WERI-Rb-1 (cell line): ENCODE measurements around the gene SMCO4.

Experiments
- DNase-seq: peaks from one replicate; pipeline ENCODE4 v3.0.0-alpha.2; 2020
- H3K27ac ChIP-seq: fragments of 250-450 bp; sonication (Bioruptor Pico); 2 replicates; pipeline ENCODE4 v1.5.1; 2020; ENCODE audit warnings: mild to moderate bottlenecking, moderate library complexity
- H3K27me3 ChIP-seq: fragments of 250-450 bp; sonication (Bioruptor Pico); 2 replicates; pipeline ENCODE4 v1.5.1; 2021; ENCODE audit warnings: mild to moderate bottlenecking, low read depth, moderate library complexity; ENCODE audit not compliant: insufficient read depth, severe bottlenecking
- H3K36me3 ChIP-seq: fragments of 250-450 bp; sonication (Bioruptor Pico); 2 replicates; pipeline ENCODE4 v1.5.1; 2020; ENCODE audit warnings: mild to moderate bottlenecking, moderate library complexity
- H3K4me3 ChIP-seq: 2 replicates; pipeline ENCODE4 v1.5.1; 2011; ENCODE audit warnings: low read depth, mild to moderate bottlenecking, control low read depth, low read length
- H3K9me3 ChIP-seq: fragments of 250-450 bp; sonication (Bioruptor Pico); 2 replicates; pipeline ENCODE4 v1.5.1; 2021; ENCODE audit warnings: mild to moderate bottlenecking, moderate library complexity; ENCODE audit not compliant: severe bottlenecking
- CTCF ChIP-seq: IDR thresholded peaks from 2 replicates; pipeline ENCODE4 v1.5.1; 2011; ENCODE audit warnings: low read depth, mild to moderate bottlenecking, control low read depth, inconsistent platforms, low read length

SMCO4 gene

GRCh38 chr11:93567401-93567895 lies 24.3 kb upstream of the SMCO4 start:
- H3K4me3 ChIP-seq = no peak overlapping the region
- TF ChIP-seq CTCF = no peak
- no peaks in the 10 kb centered on the region for H3K27me3 ChIP-seq
- H3K9me3 ChIP-seq = no peaks in the 10 kb centered on the region
- no peak for DNase-seq
- H3K36me3 ChIP-seq = no peaks in the 10 kb centered on the region
- no peak overlapping the region for H3K27ac ChIP-seq

- Histone ChIP-seq H3K36me3 (no peaks in the 10 kb centered on the region), H3K27me3 (no peaks in the 10 kb centered on the region), H3K4me3 (no peak overlapping the region), H3K27ac (no peak overlapping the region), H3K9me3 (no peaks in the 10 kb centered on the region)
- DNase-seq = no peak
- no peak for TF ChIP-seq CTCF
These were observed 21.7 kb upstream of the SMCO4 start for GRCh38 chr11:93564895-93565294.

- Histone ChIP-seq H3K9me3 (no peaks in the 10 kb centered on the region), H3K4me3 (no peak overlapping the region), H3K27ac (no peak overlapping the region), H3K27me3 (no peaks in the 10 kb centered on the region), H3K36me3 (no peaks in the 10 kb centered on the region)
- no peak for DNase-seq
- TF ChIP-seq CTCF = no peak
These were observed 20.7 kb upstream of the SMCO4 start for GRCh38 chr11:93563857-93564256.

GRCh38 chr11:93560199-93560932 lies 17.2 kb upstream of the SMCO4 start:
- H3K27me3 ChIP-seq = no peaks in the 10 kb centered on the region
- no peak overlapping the region for H3K27ac ChIP-seq
- TF ChIP-seq CTCF = no peak
- no peaks in the 10 kb centered on the region for H3K36me3 ChIP-seq
- H3K9me3 ChIP-seq = no peaks in the 10 kb centered on the region
- DNase-seq = no peak
- no peak overlapping the region for H3K4me3 ChIP-seq

GRCh38 chr11:93559681-93560080 lies 16.5 kb upstream of the SMCO4 start:
- Histone ChIP-seq H3K27me3 (no peaks in the 10 kb centered on the region), H3K4me3 (no peak overlapping the region), H3K36me3 (no peaks in the 10 kb centered on the region), H3K27ac (no peak overlapping the region), H3K9me3 (no peaks in the 10 kb centered on the region)
- no peak for DNase-seq
- TF ChIP-seq CTCF = no peak

GRCh38 chr11:93552874-93553273 lies 9.7 kb upstream of the SMCO4 start:
- Histone ChIP-seq H3K9me3 (no peaks in the 10 kb centered on the region), H3K27me3 (no peaks in the 10 kb centered on the region), H3K27ac (no peak overlapping the region), H3K36me3 (no peaks in the 10 kb centered on the region), H3K4me3 (no peak overlapping the region)
- TF ChIP-seq CTCF = no peak
- DNase-seq = no peak
